Sigmoid colon (tissue), 3 donors: ENCODE data around the gene RBM12.

ENCODE experiments used
- POLR2A ChIP-seq, 2 donors: fragments of 450-650 bp; IDR thresholded peaks; one replicate each; pipeline ENCODE4 v1.6.1; 2016; ENCODE audit warnings: antibody characterized with exemption in 2 of 2, mild to moderate bottlenecking in 2 of 2, moderate library complexity in 2 of 2
- TF ChIP-seq, protein P1 (sequence below), 4 experiments: fragments of 450-650 bp in 3 of 4; fragments of 200-600 bp in 1 of 4; IDR thresholded peaks; one replicate each; pipeline ENCODE4 v1.5.1; 2016 to 2019; ENCODE audit warnings: antibody characterized with exemption in 4 of 4, mild to moderate bottlenecking in 3 of 4, moderate library complexity in 2 of 4

DNA sequence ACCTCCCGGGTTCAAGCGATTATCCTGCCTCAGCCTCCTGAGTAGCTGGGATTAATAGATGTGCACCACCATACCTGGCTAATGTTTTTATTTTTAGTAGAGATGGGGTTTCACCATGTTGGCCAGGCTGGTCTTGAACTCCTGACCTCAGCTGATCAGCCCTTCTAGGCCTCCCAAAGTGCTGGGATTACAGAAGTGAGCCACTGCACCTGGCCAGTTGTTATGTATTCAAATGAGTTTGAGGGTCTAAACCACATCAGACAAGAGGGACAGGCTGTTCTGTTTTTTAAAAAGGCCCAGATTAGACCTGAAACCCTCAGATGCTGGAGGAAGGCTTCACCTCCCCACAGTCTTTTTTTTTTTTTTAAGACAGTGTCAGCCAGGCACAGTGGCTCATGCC lies 53.2 kb downstream of the RBM12 start:
- TF ChIP-seq, protein P1, sequence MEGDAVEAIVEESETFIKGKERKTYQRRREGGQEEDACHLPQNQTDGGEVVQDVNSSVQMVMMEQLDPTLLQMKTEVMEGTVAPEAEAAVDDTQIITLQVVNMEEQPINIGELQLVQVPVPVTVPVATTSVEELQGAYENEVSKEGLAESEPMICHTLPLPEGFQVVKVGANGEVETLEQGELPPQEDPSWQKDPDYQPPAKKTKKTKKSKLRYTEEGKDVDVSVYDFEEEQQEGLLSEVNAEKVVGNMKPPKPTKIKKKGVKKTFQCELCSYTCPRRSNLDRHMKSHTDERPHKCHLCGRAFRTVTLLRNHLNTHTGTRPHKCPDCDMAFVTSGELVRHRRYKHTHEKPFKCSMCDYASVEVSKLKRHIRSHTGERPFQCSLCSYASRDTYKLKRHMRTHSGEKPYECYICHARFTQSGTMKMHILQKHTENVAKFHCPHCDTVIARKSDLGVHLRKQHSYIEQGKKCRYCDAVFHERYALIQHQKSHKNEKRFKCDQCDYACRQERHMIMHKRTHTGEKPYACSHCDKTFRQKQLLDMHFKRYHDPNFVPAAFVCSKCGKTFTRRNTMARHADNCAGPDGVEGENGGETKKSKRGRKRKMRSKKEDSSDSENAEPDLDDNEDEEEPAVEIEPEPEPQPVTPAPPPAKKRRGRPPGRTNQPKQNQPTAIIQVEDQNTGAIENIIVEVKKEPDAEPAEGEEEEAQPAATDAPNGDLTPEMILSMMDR (IDR thresholded peaks at IDR 0.05), result no peak
- TF ChIP-seq POLR2A (IDR thresholded peaks at IDR 0.05), result no peak
